Measurements from ENCODE around the gene DLGAP1.

Gene DLGAP1

GRCh38 chr18:3874581-3874980 lies 580.5 kb downstream of the DLGAP1 start:
- no peak overlapping the region for H3K4me3 ChIP-seq (ENCODE audit: low read depth, low read length)
- DNase-seq (ENCODE audit: low read depth) = no peak
- TF ChIP-seq POLR2A (IDR thresholded peaks at IDR 0.05; ENCODE audit: extremely low read depth, insufficient read length) (no peak), CTCF (IDR thresholded peaks at IDR 0.05; ENCODE audit: low read depth, low read length) (no peak), MAX (IDR thresholded peaks at IDR 0.05; ENCODE audit: low read depth, low read length) (no peak), MYC (IDR thresholded peaks at IDR 0.05; ENCODE audit: low read depth, low read length) (no peak)

- no peak overlapping the region for H3K4me3 ChIP-seq (ENCODE audit: low read depth, low read length)
- DNase-seq (ENCODE audit: low read depth) = no peak
- no peak for TF ChIP-seq CTCF (IDR thresholded peaks at IDR 0.05; ENCODE audit: low read depth, low read length)
- TF ChIP-seq MAX (IDR thresholded peaks at IDR 0.05; ENCODE audit: low read depth, low read length) = no peak
- TF ChIP-seq POLR2A (IDR thresholded peaks at IDR 0.05; ENCODE audit: extremely low read depth, insufficient read length) = no peak
- no peak for TF ChIP-seq MYC (IDR thresholded peaks at IDR 0.05; ENCODE audit: low read depth, low read length)
These were observed 581.0 kb downstream of the DLGAP1 start for GRCh38 chr18:3874125-3874524.

- TF ChIP-seq MAX (IDR thresholded peaks at IDR 0.05; ENCODE audit: low read depth, low read length) = no peak
- TF ChIP-seq CTCF (IDR thresholded peaks at IDR 0.05; ENCODE audit: low read depth, low read length) = no peak
- no peak for TF ChIP-seq MYC (IDR thresholded peaks at IDR 0.05; ENCODE audit: low read depth, low read length)
- TF ChIP-seq POLR2A (IDR thresholded peaks at IDR 0.05; ENCODE audit: extremely low read depth, insufficient read length) = no peak
- no peak for DNase-seq (ENCODE audit: low read depth)
- no peak overlapping the region for H3K4me3 ChIP-seq (ENCODE audit: low read depth, low read length)
These were observed 581.4 kb downstream of the DLGAP1 start for GRCh38 chr18:3873698-3874097.

GRCh38 chr18:3873211-3873610 lies 581.9 kb downstream of the DLGAP1 start:
- no peak for TF ChIP-seq MAX (IDR thresholded peaks at IDR 0.05; ENCODE audit: low read depth, low read length)
- TF ChIP-seq MYC (IDR thresholded peaks at IDR 0.05; ENCODE audit: low read depth, low read length) = no peak
- no peak for TF ChIP-seq CTCF (IDR thresholded peaks at IDR 0.05; ENCODE audit: low read depth, low read length)
- TF ChIP-seq POLR2A (IDR thresholded peaks at IDR 0.05; ENCODE audit: extremely low read depth, insufficient read length) = no peak
- no peak overlapping the region for H3K4me3 ChIP-seq (ENCODE audit: low read depth, low read length)
- no peak for DNase-seq (ENCODE audit: low read depth)

- H3K4me3 ChIP-seq (ENCODE audit: low read depth, low read length) = no peak overlapping the region
- DNase-seq (ENCODE audit: low read depth) = no peak
- TF ChIP-seq MAX (IDR thresholded peaks at IDR 0.05; ENCODE audit: low read depth, low read length) (no peak), MYC (IDR thresholded peaks at IDR 0.05; ENCODE audit: low read depth, low read length) (no peak), CTCF (IDR thresholded peaks at IDR 0.05; ENCODE audit: low read depth, low read length) (no peak), POLR2A (IDR thresholded peaks at IDR 0.05; ENCODE audit: extremely low read depth, insufficient read length) (no peak)
These were observed 582.5 kb downstream of the DLGAP1 start for GRCh38 chr18:3872641-3873040.

GRCh38 chr18:3871687-3872086 lies 583.4 kb downstream of the DLGAP1 start:
- no peak for DNase-seq (ENCODE audit: low read depth)
- TF ChIP-seq POLR2A (IDR thresholded peaks at IDR 0.05; ENCODE audit: extremely low read depth, insufficient read length) (no peak), MAX (IDR thresholded peaks at IDR 0.05; ENCODE audit: low read depth, low read length) (no peak), CTCF (IDR thresholded peaks at IDR 0.05; ENCODE audit: low read depth, low read length) (no peak), MYC (IDR thresholded peaks at IDR 0.05; ENCODE audit: low read depth, low read length) (no peak)
- no peak overlapping the region for H3K4me3 ChIP-seq (ENCODE audit: low read depth, low read length)

All from NB4 (cell line).